WTC11 (cell line): ENCODE measurements around the gene SRMS. TPM values are rescaled to one million over a fixed set of nuclear protein-coding genes. Genes with fewer than 3 reads are reported as not detected.

Source experiments
- ATAC-seq: fragments of 200-7000 bp; cut with Tn5 transposase; 2 replicates; pipeline ENCODE4 v1.10.0; 2021; ENCODE audit warnings: mild to moderate bottlenecking, moderate library complexity
- CTCF ChIA-PET: fragments of 300-600 bp; sonication (Branson Sonifier 250); formaldehyde crosslinking; loops from one replicate; lab custom pipeline; 2021; ENCODE audit warnings: antibody characterized with exemption; lab: Charles Lee
- POLR2A ChIA-PET: fragments of 350-600 bp; sonication (Branson Sonifier 250); formaldehyde crosslinking; loops from one replicate; lab custom pipeline; 2021; ENCODE audit warnings: antibody characterized with exemption; lab: Charles Lee
- DNase-seq: peaks from one replicate; pipeline ENCODE4 v3.0.0; 2021; ENCODE audit warnings: low spot score
- H3K27ac Mint-ChIP-seq: 2 replicates; pipeline ENCODE4 v1.8.0; 2021; ENCODE audit warnings: mixed read lengths
- H3K27me3 Mint-ChIP-seq: 2 replicates; pipeline ENCODE4 v1.8.0; 2021; ENCODE audit warnings: low read depth, mild to moderate bottlenecking, moderate library complexity, mixed read lengths
- H3K36me3 Mint-ChIP-seq: 2 replicates; pipeline ENCODE4 v1.8.0; 2021; ENCODE audit warnings: mixed read lengths
- H3K4me1 Mint-ChIP-seq: 2 replicates; pipeline ENCODE4 v1.8.0; 2022; ENCODE audit warnings: mixed read lengths
- H3K4me3 Mint-ChIP-seq: 2 replicates; pipeline ENCODE4 v1.8.0; 2021; ENCODE audit warnings: mild to moderate bottlenecking, moderate library complexity, mixed read lengths
- H3K9me3 Mint-ChIP-seq: 2 replicates; pipeline ENCODE4 v1.8.0; 2021; ENCODE audit warnings: mixed read lengths
- AFF4 ChIP-seq: sonication (generic); formaldehyde crosslinking; IDR thresholded peaks from 2 replicates; pipeline ENCODE4 v1.8.1; 2023; ENCODE audit warnings: mild to moderate bottlenecking, missing genetic modification reagents, borderline replicate concordance
- AR ChIP-seq: fragments of 250-450 bp; sonication (Bioruptor Pico); IDR thresholded peaks from 2 replicates; pipeline ENCODE4 v1.9.0; 2021; ENCODE audit warnings: mild to moderate bottlenecking
- ATF6 ChIP-seq: sonication (generic); formaldehyde crosslinking; IDR thresholded peaks from 2 replicates; pipeline ENCODE4 v1.8.1; 2023; ENCODE audit warnings: mild to moderate bottlenecking, missing genetic modification reagents
- CREB1 ChIP-seq: sonication (generic); formaldehyde crosslinking; IDR thresholded peaks from 2 replicates; pipeline ENCODE4 v1.8.0; 2023; ENCODE audit warnings: mild to moderate bottlenecking, missing genetic modification reagents
- E2F5 ChIP-seq: sonication (generic); formaldehyde crosslinking; IDR thresholded peaks from 2 replicates; pipeline ENCODE4 v1.8.1; 2022; ENCODE audit warnings: mild to moderate bottlenecking, moderate library complexity, missing genetic modification reagents
- ELF4 ChIP-seq: sonication (generic); formaldehyde crosslinking; IDR thresholded peaks from 2 replicates; pipeline ENCODE4 v1.8.1; 2022; ENCODE audit warnings: low read depth, mild to moderate bottlenecking, moderate library complexity, missing genetic modification reagents
- ETV6 ChIP-seq: sonication (generic); formaldehyde crosslinking; IDR thresholded peaks from 2 replicates; pipeline ENCODE4 v1.8.1; 2022; ENCODE audit warnings: mild to moderate bottlenecking, missing genetic modification reagents
- FOXK1 ChIP-seq: sonication (generic); formaldehyde crosslinking; IDR thresholded peaks from 2 replicates; pipeline ENCODE4 v1.8.0; 2022; ENCODE audit warnings: mild to moderate bottlenecking, moderate library complexity, missing genetic modification reagents
- GABPB1 ChIP-seq: sonication (generic); formaldehyde crosslinking; IDR thresholded peaks from 2 replicates; pipeline ENCODE4 v1.8.1; 2023; ENCODE audit warnings: mild to moderate bottlenecking, missing genetic modification reagents
- GRHL2 ChIP-seq: fragments of 250-450 bp; sonication (Bioruptor Pico); IDR thresholded peaks from 2 replicates; pipeline ENCODE4 v1.8.0; 2022; ENCODE audit warnings: mild to moderate bottlenecking, moderate library complexity; ENCODE audit not compliant: insufficient replicate concordance, severe bottlenecking
- HMGA2 ChIP-seq: fragments of 250-450 bp; sonication (Bioruptor Pico); IDR thresholded peaks from 2 replicates; pipeline ENCODE4 v1.4.0; 2021; ENCODE audit warnings: mild to moderate bottlenecking, moderate library complexity
- JUN ChIP-seq: sonication (generic); formaldehyde crosslinking; IDR thresholded peaks from 2 replicates; pipeline ENCODE4 v1.8.0; 2023; ENCODE audit warnings: mild to moderate bottlenecking, missing genetic modification reagents
- KAT7 ChIP-seq: sonication (generic); formaldehyde crosslinking; IDR thresholded peaks from 2 replicates; pipeline ENCODE4 v1.8.1; 2023; ENCODE audit warnings: missing genetic modification reagents, mild to moderate bottlenecking, borderline replicate concordance
- NFYB ChIP-seq: sonication (generic); formaldehyde crosslinking; conservative IDR thresholded peaks from 2 replicates; pipeline ENCODE4 v1.8.0; 2022; ENCODE audit warnings: low read depth, missing genetic modification reagents
- SMAD3 ChIP-seq: sonication (generic); formaldehyde crosslinking; IDR thresholded peaks from 2 replicates; pipeline ENCODE4 v1.8.0; 2022; ENCODE audit warnings: missing genetic modification reagents, mild to moderate bottlenecking, borderline replicate concordance
- SOX15 ChIP-seq: fragments of 250-450 bp; sonication (Bioruptor Pico); IDR thresholded peaks from 2 replicates; pipeline ENCODE4 v1.9.0; 2021; ENCODE audit warnings: mild to moderate bottlenecking
- SP1 ChIP-seq: sonication (generic); formaldehyde crosslinking; conservative IDR thresholded peaks from 2 replicates; pipeline ENCODE4 v1.8.1; 2022; ENCODE audit warnings: missing genetic modification reagents
- TP53 ChIP-seq: sonication (generic); formaldehyde crosslinking; IDR thresholded peaks from 2 replicates; pipeline ENCODE4 v1.8.1; 2023; ENCODE audit warnings: mild to moderate bottlenecking, missing genetic modification reagents
- ZMAT4 ChIP-seq: fragments of 250-450 bp; sonication (Bioruptor Pico); IDR thresholded peaks from 2 replicates; pipeline ENCODE4 v1.9.0; 2021; ENCODE audit warnings: mild to moderate bottlenecking
- ZNF532 ChIP-seq: fragments of 250-450 bp; sonication (Bioruptor Pico); IDR thresholded peaks from 2 replicates; pipeline ENCODE4 v1.9.0; 2021; ENCODE audit warnings: mild to moderate bottlenecking, borderline replicate concordance
- total RNA-seq: library from RNA; stranded (reverse); gene quantifications from 3 replicates; pipeline ENCODE4 v1.2.3, GENCODE V29; 2021

Gene SRMS
- total RNA-seq, 1 experiment from 2014 or later: 0.26 TPM

GRCh38 chr20:63594043-63594561 lies 46.6 kb upstream of the SRMS start (continued):
- no peak for TF ChIP-seq SOX15 (CRISPR knock-in tag)
- no peak for TF ChIP-seq ZMAT4
- TF ChIP-seq GRHL2 (CRISPR knock-in tag): no peak
- TF ChIP-seq ZNF532 (CRISPR knock-in tag): no peak
- TF ChIP-seq SP1 (CRISPR knock-in tag): no peak
- TF ChIP-seq ETV6 (CRISPR knock-in tag): no peak
- no peak for TF ChIP-seq GABPB1 (CRISPR knock-in tag)

- DNase-seq (no peak), ATAC-seq (no peak)
- Mint-ChIP-seq H3K4me1 (no peaks in the 10 kb centered on the region), H3K9me3 (no peaks in the 10 kb centered on the region), H3K27me3 (no peaks in the 10 kb centered on the region), H3K27ac (no peak overlapping the region), H3K4me3 (no peak overlapping the region)
- POLR2A ChIA-PET: no interaction called here
- CTCF ChIA-PET: no interaction called here
- TF ChIP-seq FOXK1 (CRISPR knock-in tag) (no peak), CREB1 (CRISPR knock-in tag) (no peak), TP53 (CRISPR knock-in tag) (no peak), E2F5 (CRISPR knock-in tag) (no peak), AFF4 (no peak)
- TF ChIP-seq, all 79 proteins: peak for 0
- peaks cover 12% of the 10 kb centered on the region for H3K36me3 Mint-ChIP-seq
Observed at GRCh38 chr20:63592661-63593060, 45.1 kb upstream of the SRMS start.

- Mint-ChIP-seq H3K4me3 (no peak overlapping the region), H3K36me3 (peaks cover 12% of the 10 kb centered on the region), H3K4me1 (no peaks in the 10 kb centered on the region), H3K27me3 (no peaks in the 10 kb centered on the region), H3K27ac (no peak overlapping the region), H3K9me3 (no peaks in the 10 kb centered on the region)
- ChIA-PET POLR2A (no interaction called here), CTCF (no interaction called here)
- ATAC-seq: no peak
- no peak for DNase-seq
- no peak for TF ChIP-seq KAT7 (CRISPR knock-in tag)
- no peak for TF ChIP-seq HMGA2
- TF ChIP-seq ATF6 (CRISPR knock-in tag): no peak
- no peak for TF ChIP-seq CREB1 (CRISPR knock-in tag)
- no peak for TF ChIP-seq SMAD3 (CRISPR knock-in tag)
- no peak for TF ChIP-seq AR (CRISPR knock-in tag)
- TF ChIP-seq ELF4 (CRISPR knock-in tag): no peak
- no peak for TF ChIP-seq JUN (CRISPR knock-in tag)
- TF ChIP-seq NFYB (CRISPR knock-in tag): no peak
Observed at GRCh38 chr20:63591786-63592355, 44.3 kb upstream of the SRMS start.
